GM12873 (cell line): ENCODE results near the gene C2CD4A.
A peak's percentile ranks its signal among the peaks of the same experiment; 100 is the strongest.

Experiments used
- CTCF ChIP-seq: IDR thresholded peaks from 2 replicates; pipeline ENCODE4 v1.5.1; 2012; ENCODE audit warnings: low read depth, mild to moderate bottlenecking, moderate library complexity, low read length, control low read depth; ENCODE audit not compliant: insufficient read depth; ENCODE audit errors: missing control alignments

C2CD4A gene

GRCh38 chr15:62066663-62067447 lies at the start of gene C2CD4A:
C2CD4A (plus strand) TSS chr15:62066977; CDS start chr15:62067614, 637 bp downstream.
- TF ChIP-seq CTCF: peak; percentile 45

- no peak for TF ChIP-seq CTCF
Measured at GRCh38 chr15:62020576-62021160, 46.1 kb upstream of the C2CD4A start.

- peak; percentile 39 for TF ChIP-seq CTCF
Measured at GRCh38 chr15:62021991-62022600, 44.7 kb upstream of the C2CD4A start.

- TF ChIP-seq CTCF: no peak
Measured at GRCh38 chr15:62026487-62027262, 40.1 kb upstream of the C2CD4A start.

- TF ChIP-seq CTCF: no peak
Measured at GRCh38 chr15:62027263-62027565, 39.6 kb upstream of the C2CD4A start.

- TF ChIP-seq CTCF: no peak
Measured at GRCh38 chr15:62027916-62028315, 38.9 kb upstream of the C2CD4A start.
